ENCODE results near the gene PINK1.

- TF ChIP-seq CTCF (IDR thresholded peaks at IDR 0.05; ENCODE audit: low read depth, low read length), result no peak
- TF ChIP-seq EZH2phosphoT487 (IDR thresholded peaks at IDR 0.05; ENCODE audit: low read depth), result no peak
Observed at GRCh38 chr1:20644416-20644815, 11.2 kb downstream of the PINK1 start.
